ENCODE data around the gene SDCBP2.
A peak's percentile ranks its signal among the peaks of the same experiment; 100 is the strongest.

SDCBP2 gene

DNA sequence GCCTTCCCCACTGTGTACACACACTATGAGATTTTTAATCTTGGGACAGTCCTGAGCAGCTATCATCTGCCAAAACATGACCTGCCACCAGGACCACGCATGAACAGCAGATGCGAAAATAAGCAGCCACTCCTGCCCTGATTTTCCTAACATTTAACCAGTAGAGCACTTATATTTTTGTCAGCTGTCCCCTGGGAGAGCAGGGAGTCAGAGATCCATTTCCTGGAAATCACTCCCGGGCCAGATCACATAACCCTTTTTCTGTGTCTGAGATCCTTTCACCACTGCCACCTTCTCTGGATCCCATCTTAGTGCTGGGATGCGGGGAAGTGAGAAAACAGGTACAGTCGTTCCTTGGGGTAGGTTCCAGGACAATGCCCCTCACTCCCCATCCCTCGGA, 5.7 kb downstream of the SDCBP2 start:
- no peaks in the 10 kb centered on the region for H3K4me1 Mint-ChIP-seq
- H3K27me3 Mint-ChIP-seq, result no peaks in the 10 kb centered on the region
- ATAC-seq (replicated peaks; ENCODE audit: extremely low read depth, poor library complexity, severe bottlenecking) (no peak), DNase-seq (ENCODE audit: low spot score in 2 of 2) (no peak)
- H3K9me3 Mint-ChIP-seq, result no peaks in the 10 kb centered on the region
- H3K4me3 Mint-ChIP-seq, result no peak overlapping the region
- H3K36me3 Mint-ChIP-seq (ENCODE audit: insufficient read depth), result peaks cover 4% of the 10 kb centered on the region
- no peak overlapping the region for H3K27ac Mint-ChIP-seq (ENCODE audit: low read depth)

DNA sequence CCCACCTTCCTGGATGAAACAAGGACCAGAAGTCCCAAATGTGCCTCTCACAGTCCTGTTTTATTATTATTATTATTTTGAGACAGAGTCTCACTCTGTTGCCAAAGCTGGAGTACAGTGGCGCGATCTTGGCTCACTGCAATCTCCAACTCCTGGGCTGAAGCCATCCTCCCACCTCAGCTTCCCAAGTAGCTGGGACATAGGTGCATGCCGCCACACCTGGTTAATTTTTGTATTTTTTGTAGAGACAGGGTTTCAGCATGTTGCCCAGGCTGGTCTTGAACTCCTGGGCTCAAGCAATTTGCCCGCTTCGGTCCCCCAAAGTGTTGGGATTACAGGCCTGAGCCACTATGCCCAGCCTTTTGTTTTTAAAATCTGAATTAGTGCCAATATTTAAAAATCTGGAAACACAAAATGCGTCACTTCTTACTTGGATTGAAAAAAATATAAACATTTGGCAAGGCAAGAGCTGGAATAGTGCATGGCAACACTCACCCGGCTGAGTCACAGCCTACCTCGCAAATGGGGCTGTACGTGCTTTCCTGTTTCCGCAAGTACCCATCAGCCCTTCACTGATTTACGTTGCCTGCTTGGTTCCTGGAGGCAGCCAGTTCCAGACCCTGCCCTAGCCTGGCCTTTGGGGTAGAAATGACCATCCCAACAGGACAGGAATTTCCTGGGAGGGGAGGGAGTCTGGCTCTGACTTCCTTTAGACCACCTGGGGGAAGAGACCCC, 6.3 kb downstream of the SDCBP2 start:
- no peak for DNase-seq (ENCODE audit: low spot score in 2 of 2)
- Mint-ChIP-seq H3K4me1 (no peaks in the 10 kb centered on the region), H3K27ac (ENCODE audit: low read depth) (no peak overlapping the region), H3K27me3 (no peaks in the 10 kb centered on the region), H3K36me3 (ENCODE audit: insufficient read depth) (peaks cover 4% of the 10 kb centered on the region), H3K4me3 (no peak overlapping the region), H3K9me3 (no peaks in the 10 kb centered on the region)
- no peak for ATAC-seq (replicated peaks; ENCODE audit: extremely low read depth, poor library complexity, severe bottlenecking)

DNA sequence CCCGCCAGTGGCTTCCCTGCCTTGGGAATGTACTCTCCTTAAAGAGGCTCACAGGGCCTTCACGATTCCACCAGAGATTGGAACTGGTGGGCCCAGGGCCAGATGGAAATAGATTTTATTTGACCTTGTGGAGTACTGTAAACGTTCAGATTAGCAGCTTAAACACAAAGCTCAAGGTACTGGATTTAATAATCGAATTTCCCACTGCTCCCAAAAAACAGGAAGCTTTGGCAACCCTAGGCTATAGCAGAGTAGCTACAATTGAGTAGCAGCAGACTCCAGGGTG, 7.3 kb downstream of the SDCBP2 start:
- peaks cover 2% of the 10 kb centered on the region for H3K36me3 Mint-ChIP-seq (ENCODE audit: insufficient read depth)
- no peaks in the 10 kb centered on the region for H3K27me3 Mint-ChIP-seq
- no peaks in the 10 kb centered on the region for H3K4me1 Mint-ChIP-seq
- ATAC-seq (replicated peaks; ENCODE audit: extremely low read depth, poor library complexity, severe bottlenecking) (no peak), DNase-seq (ENCODE audit: low spot score in 2 of 2) (no peak)
- H3K27ac Mint-ChIP-seq (ENCODE audit: low read depth), result peak overlapping the region; percentile 54
- H3K9me3 Mint-ChIP-seq, result no peaks in the 10 kb centered on the region
- no peak overlapping the region for H3K4me3 Mint-ChIP-seq

DNA sequence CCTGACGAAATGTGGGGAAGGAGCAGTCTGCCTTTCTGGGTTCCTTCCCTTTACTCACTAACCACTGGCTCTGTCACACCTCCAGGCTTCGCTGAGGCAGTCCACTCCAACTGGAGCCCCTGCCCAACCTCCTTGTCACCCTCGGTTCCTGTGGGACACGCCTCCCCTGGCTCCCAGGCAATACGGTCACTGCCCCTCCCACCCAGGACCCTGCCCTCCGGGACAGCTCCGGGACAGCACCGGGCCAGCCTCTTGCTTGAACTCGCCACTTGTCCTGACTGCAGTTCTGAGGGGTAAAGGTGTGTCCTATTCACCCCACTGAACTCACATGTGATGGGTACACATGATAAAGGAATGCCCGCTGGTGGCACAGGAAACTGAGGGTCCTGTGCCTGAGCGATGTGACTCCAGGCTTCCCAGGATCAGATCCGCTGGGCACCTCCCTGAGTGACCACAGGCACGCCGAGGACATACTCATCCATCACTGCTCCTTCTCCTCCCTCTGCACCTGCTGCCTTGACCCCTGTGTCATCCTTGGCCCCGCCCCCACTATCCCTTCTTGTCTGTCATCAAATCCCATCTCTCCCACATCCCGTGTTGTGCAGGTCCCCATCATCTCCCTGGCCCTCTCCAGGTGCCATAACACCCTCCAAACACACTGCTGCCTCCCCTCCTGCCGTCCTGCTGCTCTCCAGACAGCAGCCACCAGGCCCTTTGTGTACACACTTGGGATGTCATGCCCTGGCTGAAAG, 7.9 kb downstream of the SDCBP2 start:
- no peaks in the 10 kb centered on the region for H3K4me1 Mint-ChIP-seq
- H3K4me3 Mint-ChIP-seq, result no peak overlapping the region
- no peaks in the 10 kb centered on the region for H3K27me3 Mint-ChIP-seq
- ATAC-seq (replicated peaks; ENCODE audit: extremely low read depth, poor library complexity, severe bottlenecking), result no peak
- DNase-seq (ENCODE audit: low spot score in 2 of 2), result no peak
- peak overlapping the region; percentile 54 for H3K27ac Mint-ChIP-seq (ENCODE audit: low read depth)
- peaks cover 2% of the 10 kb centered on the region for H3K36me3 Mint-ChIP-seq (ENCODE audit: insufficient read depth)
- H3K9me3 Mint-ChIP-seq, result no peaks in the 10 kb centered on the region

- ATAC-seq (replicated peaks; ENCODE audit: extremely low read depth, poor library complexity, severe bottlenecking) (no peak), DNase-seq (ENCODE audit: low spot score in 2 of 2) (no peak)
- peaks cover 2% of the 10 kb centered on the region for H3K36me3 Mint-ChIP-seq (ENCODE audit: insufficient read depth)
- no peak overlapping the region for H3K27ac Mint-ChIP-seq (ENCODE audit: low read depth)
- no peaks in the 10 kb centered on the region for H3K9me3 Mint-ChIP-seq
- no peaks in the 10 kb centered on the region for H3K4me1 Mint-ChIP-seq
- no peak overlapping the region for H3K4me3 Mint-ChIP-seq
- H3K27me3 Mint-ChIP-seq, result no peaks in the 10 kb centered on the region
Observed at GRCh38 chr20:1320016-1320415, 8.9 kb downstream of the SDCBP2 start.

GRCh38 chr20:1319462-1319861, 9.5 kb downstream of the SDCBP2 start:
- no peaks in the 10 kb centered on the region for H3K27me3 Mint-ChIP-seq
- no peak overlapping the region for H3K27ac Mint-ChIP-seq (ENCODE audit: low read depth)
- no peak overlapping the region for H3K4me3 Mint-ChIP-seq
- DNase-seq (ENCODE audit: low spot score in 2 of 2), result no peak
- ATAC-seq (replicated peaks; ENCODE audit: extremely low read depth, poor library complexity, severe bottlenecking), result no peak
- peaks cover 2% of the 10 kb centered on the region for H3K36me3 Mint-ChIP-seq (ENCODE audit: insufficient read depth)
- H3K9me3 Mint-ChIP-seq, result no peaks in the 10 kb centered on the region
- no peaks in the 10 kb centered on the region for H3K4me1 Mint-ChIP-seq

- Mint-ChIP-seq H3K4me1 (no peaks in the 10 kb centered on the region), H3K4me3 (no peak overlapping the region), H3K36me3 (ENCODE audit: insufficient read depth) (peaks cover 2% of the 10 kb centered on the region), H3K27me3 (no peaks in the 10 kb centered on the region), H3K9me3 (no peaks in the 10 kb centered on the region), H3K27ac (ENCODE audit: low read depth) (no peak overlapping the region)
- DNase-seq (ENCODE audit: low spot score in 2 of 2) (no peak), ATAC-seq (replicated peaks; ENCODE audit: extremely low read depth, poor library complexity, severe bottlenecking) (no peak)
Observed at GRCh38 chr20:1319051-1319450, 9.9 kb downstream of the SDCBP2 start.

DNA sequence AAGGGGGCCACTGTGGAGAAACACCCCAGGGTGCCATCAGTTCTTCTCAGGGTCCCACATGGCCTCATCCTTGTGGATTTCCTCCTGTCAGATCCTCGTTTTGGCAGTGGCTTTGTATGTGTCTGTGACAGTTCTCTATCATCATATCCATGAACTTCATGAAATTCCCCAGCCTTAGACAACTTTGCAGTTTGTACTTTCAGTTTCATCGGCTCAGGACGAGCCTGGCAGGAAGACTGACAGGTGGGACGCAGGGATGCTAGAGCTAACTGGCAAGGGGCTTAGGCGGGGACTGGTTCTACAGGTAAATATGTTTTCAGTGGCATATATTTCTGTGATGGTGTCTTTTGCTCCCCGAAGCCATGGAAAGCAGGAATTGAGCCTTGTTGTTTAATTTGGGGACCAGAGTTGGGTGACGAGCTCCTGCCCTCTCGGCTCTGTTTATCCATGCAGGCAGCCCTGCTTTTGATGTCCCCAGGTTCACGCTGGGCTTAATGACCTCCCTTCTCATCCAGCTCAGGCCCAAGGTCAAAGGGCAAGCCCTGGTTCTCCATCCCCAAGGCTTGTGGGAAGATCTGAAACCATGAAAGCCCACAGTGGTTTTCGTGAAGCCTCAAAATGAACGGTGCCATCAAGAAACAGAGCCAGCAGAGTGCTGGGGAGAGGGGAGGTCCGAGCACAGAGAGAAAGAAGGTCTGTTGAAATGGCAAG, 11.2 kb downstream of the SDCBP2 start:
- ATAC-seq (replicated peaks; ENCODE audit: extremely low read depth, poor library complexity, severe bottlenecking), result no peak
- H3K27me3 Mint-ChIP-seq, result no peaks in the 10 kb centered on the region
- no peak overlapping the region for H3K4me3 Mint-ChIP-seq
- H3K9me3 Mint-ChIP-seq, result no peaks in the 10 kb centered on the region
- H3K27ac Mint-ChIP-seq (ENCODE audit: low read depth), result no peak overlapping the region
- H3K36me3 Mint-ChIP-seq (ENCODE audit: insufficient read depth), result peaks cover 2% of the 10 kb centered on the region
- H3K4me1 Mint-ChIP-seq, result peaks cover 5% of the 10 kb centered on the region
- DNase-seq (ENCODE audit: low spot score in 2 of 2), result no peak

DNA sequence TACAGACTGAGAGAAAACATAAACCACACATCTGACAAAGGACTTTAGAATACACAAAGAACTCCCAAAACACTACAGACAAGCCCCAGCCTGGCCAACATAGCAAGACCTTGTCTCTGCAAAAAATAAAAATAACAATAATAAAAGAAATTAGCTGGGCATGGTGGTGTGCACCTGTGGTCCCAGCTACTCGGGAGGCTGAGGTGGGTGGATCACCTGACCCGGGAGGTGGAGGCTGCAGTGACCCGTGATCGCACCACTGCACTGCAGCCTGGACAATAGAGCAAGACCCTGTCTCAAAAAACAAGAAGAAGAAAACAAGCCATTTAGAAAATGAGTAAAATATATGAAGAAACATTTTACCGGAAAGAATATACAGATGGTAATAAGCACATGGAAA, 13.1 kb downstream of the SDCBP2 start:
- H3K27me3 Mint-ChIP-seq, result no peaks in the 10 kb centered on the region
- peaks cover 5% of the 10 kb centered on the region for H3K4me1 Mint-ChIP-seq
- peaks cover 2% of the 10 kb centered on the region for H3K36me3 Mint-ChIP-seq (ENCODE audit: insufficient read depth)
- ATAC-seq (replicated peaks; ENCODE audit: extremely low read depth, poor library complexity, severe bottlenecking) (no peak), DNase-seq (ENCODE audit: low spot score in 2 of 2) (no peak)
- no peaks in the 10 kb centered on the region for H3K9me3 Mint-ChIP-seq
- H3K27ac Mint-ChIP-seq (ENCODE audit: low read depth), result no peak overlapping the region
- H3K4me3 Mint-ChIP-seq, result no peak overlapping the region

DNA sequence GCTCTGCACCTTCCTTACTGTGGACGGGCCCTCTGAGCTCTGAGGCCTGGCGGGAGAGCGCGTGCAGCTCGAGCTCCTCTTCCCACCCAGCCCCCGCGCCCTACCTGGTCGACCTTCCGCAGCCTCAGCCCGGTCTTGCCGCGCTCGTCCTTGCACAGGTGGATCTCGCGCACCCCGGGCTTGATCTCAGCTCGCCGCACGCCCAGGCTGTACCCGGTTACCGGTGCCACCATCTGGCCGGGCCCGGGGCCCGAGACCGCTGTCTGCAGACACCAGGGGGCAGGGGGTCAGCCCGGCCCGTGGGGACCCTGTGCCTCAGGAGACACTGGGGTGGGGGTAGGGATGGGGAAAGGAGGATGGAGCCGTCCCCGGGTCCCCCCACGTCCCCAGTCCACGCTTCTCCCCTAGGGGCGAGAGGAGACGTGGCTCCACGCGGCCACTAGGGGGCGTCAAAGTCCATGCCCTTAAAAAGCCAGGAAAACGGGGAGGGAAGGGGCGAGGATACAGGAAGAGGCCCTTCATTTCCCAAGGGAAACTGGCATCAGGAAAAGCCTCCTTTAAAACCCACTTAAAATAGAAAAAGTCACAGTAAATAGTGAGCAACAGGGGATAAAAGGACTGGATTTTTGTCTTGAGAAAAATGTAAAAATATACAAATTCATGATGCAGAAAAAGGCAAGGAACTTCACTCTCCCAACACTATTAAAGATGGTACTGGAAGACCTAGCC, 15.5 kb downstream of the SDCBP2 start:
- peaks cover 5% of the 10 kb centered on the region for H3K4me1 Mint-ChIP-seq
- no peaks in the 10 kb centered on the region for H3K9me3 Mint-ChIP-seq
- H3K27me3 Mint-ChIP-seq, result no peaks in the 10 kb centered on the region
- no peak overlapping the region for H3K27ac Mint-ChIP-seq (ENCODE audit: low read depth)
- no peaks in the 10 kb centered on the region for H3K36me3 Mint-ChIP-seq (ENCODE audit: insufficient read depth)
- ATAC-seq (replicated peaks; ENCODE audit: extremely low read depth, poor library complexity, severe bottlenecking) (peak; percentile 49), DNase-seq (ENCODE audit: low spot score in 2 of 2) (peak; percentile 34 to 57)
- no peak overlapping the region for H3K4me3 Mint-ChIP-seq

GRCh38 chr20:1312904-1313235, 16.1 kb downstream of the SDCBP2 start:
- Mint-ChIP-seq H3K36me3 (ENCODE audit: insufficient read depth) (no peaks in the 10 kb centered on the region), H3K4me3 (no peak overlapping the region), H3K27me3 (no peaks in the 10 kb centered on the region), H3K4me1 (peaks cover 5% of the 10 kb centered on the region), H3K9me3 (no peaks in the 10 kb centered on the region), H3K27ac (ENCODE audit: low read depth) (no peak overlapping the region)
- no peak for ATAC-seq (replicated peaks; ENCODE audit: extremely low read depth, poor library complexity, severe bottlenecking)
- DNase-seq (ENCODE audit: low spot score in 2 of 2), result no peak

GRCh38 chr20:1312308-1312707, 16.6 kb downstream of the SDCBP2 start:
- H3K27ac Mint-ChIP-seq (ENCODE audit: low read depth), result no peak overlapping the region
- peaks cover 5% of the 10 kb centered on the region for H3K4me1 Mint-ChIP-seq

More at GRCh38 chr20:1312308-1312707, 16.6 kb downstream of the SDCBP2 start:
- H3K27me3 Mint-ChIP-seq, result no peaks in the 10 kb centered on the region
- H3K9me3 Mint-ChIP-seq, result no peaks in the 10 kb centered on the region
- DNase-seq (ENCODE audit: low spot score in 2 of 2) (no peak), ATAC-seq (replicated peaks; ENCODE audit: extremely low read depth, poor library complexity, severe bottlenecking) (no peak)
- no peak overlapping the region for H3K4me3 Mint-ChIP-seq
- no peaks in the 10 kb centered on the region for H3K36me3 Mint-ChIP-seq (ENCODE audit: insufficient read depth)
